HG03025 (cell line): Measurements from ENCODE around the gene ZFPM1.

Source experiments
- ATAC-seq: cut with Tn5 transposase; IDR thresholded peaks from one replicate; pipeline ENCODE4 v1.9.1; 2021; ENCODE audit warnings: mild to moderate bottlenecking, moderate library complexity; ENCODE audit not compliant: unreplicated experiment, low FRiP score

The ZFPM1 gene

DNA sequence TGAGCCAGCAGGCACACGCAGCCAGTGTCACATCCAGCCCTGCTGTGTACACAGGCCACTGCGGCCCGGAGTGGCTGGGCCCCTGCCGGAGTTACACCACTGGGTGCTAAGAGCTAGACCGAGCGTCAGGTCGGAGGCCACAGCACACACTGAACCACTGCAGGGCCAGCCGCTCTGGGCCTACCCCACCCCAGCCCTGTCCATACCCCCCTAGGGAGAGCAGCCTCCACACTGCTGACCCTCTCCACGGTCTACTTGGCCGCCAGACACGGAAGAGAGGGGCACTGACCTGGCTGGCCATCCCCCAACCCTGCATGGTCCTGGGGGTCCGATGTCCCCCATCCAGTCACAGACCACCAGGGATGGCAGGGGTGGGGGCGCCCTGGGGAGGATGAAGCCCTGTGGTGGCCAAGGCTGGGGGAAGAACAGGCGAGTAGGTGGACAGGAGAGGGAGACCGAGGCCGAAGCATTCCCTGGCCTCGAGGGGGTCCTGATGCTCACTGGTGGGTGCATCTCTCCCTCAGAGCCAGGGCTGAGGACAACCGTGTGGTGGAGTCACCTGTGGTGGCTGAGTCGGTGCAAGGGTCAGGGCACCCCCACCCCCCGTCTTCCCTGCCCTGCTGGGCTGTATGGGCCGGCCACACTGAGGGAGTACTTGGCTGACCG is 82.2 kb downstream of the ZFPM1 start:
- ATAC-seq: no peak

DNA sequence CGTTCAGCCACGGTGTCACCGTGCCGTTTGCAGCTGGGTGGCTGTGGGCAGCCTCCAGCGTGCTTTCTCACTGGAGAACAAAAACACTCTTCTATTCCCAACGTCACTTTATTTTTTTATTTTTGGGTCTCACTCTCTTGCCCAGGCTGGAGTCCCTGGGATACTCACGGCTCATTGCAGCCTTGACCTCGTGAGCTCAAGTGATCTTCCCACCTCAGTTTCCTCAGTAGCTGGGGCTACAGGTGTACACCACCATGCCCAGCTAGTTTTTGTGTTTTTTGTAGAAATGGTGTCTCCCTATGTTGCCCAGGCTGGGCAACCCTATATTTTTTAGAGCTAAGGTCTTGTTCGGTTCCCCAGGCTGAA is 82.8 kb downstream of the ZFPM1 start:
- ATAC-seq: no peak

DNA sequence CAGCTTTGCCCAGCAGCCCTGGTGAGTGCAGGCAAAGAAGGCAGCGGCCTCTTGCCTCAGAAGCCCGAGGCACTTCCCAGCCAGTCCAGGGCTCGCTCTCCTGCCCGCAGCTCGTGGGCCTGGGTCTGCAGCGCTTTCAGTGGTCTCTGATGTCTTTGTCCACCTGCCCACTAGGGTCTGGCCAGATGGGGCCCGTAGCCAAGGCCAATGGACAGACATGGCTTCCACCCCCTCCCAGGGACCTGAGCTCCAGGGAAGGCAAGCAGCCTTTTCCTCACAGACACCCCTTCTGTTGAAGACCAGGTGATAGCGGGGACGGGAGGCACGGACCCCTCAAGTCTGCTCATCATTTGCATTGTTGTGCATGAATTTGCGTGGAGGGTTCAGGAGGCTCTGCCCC is 83.4 kb downstream of the ZFPM1 start:
- no peak for ATAC-seq

DNA sequence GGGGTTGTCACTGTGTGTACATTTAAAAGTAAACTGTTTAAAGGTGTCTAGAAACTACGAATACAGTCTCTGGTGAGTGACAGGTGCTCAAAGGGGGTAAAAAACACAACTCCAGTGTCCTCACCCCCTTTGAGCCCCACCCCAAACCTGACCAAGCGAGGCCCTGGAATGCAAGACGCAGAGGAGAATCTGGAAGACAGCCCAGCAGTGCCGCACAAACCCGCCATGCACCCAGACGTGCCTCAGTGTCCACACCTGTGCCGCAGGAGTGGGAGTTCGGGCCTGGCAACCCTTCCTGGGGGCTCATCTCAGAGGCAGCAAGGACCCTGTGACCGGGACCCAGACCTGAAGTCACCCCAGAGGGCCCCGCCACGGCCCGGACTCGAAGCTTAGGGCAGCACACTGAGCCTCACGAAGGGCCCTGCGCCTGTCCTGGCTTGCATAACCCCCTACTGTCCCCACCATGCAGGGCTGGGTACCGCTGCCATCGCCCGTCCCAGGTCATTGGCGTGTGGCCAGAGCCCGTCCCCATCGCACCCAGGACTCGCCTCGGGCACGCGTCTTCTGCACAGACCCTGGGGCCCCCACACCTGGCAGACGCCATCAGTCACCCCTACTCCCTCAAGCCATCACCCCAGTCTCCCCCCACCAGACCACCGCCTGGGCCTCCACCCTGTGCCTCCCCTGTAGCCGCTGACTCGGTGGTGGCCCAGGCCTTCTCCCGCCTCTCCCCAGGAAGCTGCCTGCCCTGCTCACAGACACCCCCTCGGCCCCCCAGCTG is 84.1 kb downstream of the ZFPM1 start:
- ATAC-seq: no peak

DNA sequence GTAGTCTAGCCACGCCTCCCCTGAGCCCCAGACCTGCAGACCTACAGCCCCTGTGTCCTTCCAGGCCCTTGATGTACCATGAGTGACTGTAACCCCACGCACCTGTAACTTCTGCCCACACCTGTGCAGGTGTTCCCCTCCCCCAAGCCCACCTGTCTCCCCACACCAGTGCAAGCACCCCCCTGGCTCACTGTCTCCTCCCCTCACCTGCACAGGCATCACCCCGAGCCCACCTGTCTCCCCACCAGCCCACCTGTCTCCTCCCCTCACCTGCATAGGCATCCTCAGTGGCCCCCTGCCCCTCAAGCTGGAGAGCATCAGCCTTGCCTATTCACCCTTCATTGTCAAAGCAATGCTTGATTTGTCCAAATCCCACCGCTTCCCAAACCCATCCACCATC is 84.8 kb downstream of the ZFPM1 start:
- ATAC-seq: no peak

DNA sequence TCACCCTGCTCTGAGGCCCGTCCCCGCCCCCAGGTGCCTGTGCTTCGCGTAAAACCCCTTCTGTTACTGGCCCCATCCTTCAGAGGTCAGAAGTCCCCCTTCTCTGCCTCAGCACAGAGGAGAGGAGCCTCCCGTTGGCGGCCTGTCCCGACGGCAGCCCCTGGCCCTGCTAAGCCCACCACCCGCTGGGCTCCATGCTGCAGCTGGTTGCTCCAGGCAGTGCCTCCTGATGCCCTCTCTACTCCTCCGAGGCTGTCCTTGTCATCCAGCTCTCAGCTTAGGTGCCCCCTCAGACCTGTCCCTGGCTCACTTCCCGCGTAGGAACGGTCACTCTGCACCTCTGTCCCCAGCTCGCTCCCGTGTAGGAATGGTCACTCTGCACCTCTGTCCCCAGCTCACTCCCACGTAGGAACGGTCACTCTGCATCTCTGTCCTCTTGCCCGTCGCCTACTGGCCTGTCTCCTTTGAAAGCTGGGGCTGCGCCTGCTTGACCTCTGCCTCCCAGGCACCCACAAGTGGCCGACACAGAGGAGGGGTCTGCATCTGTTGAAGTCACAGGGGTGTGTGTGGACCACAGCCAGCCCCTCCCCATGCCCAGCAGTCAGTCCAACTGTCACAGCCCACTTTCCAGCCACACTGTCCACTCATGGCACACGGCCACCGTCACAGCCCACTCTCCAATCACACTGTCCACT is 85.4 kb downstream of the ZFPM1 start:
- ATAC-seq: no peak

DNA sequence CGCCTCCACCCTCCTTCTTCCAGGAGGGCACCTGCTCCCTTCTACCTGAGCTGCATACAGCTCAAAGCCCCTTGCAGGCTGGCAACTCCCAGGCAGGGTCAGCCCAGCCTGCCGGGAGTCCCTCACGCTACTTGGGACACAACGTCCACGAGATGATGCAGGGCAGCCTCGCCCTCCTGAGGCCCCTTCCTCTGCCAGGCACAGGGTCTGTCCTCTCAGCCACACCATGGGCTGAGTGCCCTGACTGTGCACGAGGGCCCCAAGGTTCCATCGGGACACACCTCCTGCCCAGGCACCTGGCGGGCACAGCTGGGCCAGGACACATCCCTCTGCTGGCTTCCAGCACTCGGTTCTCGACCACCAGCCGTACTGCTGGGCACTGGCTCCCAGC is 86.2 kb downstream of the ZFPM1 start:
- no peak for ATAC-seq

DNA sequence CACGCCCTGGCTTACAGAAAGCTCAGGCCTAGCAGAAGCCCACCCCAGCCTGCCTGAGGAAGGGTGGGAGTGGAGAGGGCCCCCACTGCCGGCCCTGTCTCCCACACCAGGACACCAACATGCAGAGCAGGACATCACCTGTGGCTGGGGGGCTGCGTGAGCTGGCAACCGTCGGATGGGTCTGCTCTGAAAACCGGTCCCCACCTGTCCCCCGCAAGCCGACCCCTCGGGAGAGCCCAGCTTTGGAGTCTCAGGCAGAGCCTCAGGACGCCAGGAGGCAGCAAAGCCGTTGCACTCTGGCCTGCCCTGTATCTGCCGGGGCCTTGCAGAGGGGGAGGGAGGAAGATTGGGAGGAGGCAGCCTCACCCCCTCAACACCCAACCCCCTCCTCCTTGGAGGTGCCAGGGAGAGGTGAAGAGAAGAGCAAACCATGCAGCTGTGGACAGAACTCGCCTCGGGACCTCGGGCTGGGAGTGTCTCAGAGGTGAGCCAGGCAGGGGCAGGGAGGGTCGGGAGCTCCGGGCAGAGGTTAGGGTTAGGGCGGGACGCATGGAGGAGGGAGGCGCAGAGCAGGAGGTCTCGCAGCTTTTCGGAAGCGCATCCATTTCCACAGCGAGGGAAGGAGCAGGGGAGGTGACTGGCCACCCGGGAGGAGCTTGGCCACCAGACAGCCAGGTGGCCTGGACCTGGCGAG is 86.7 kb downstream of the ZFPM1 start:
- no peak for ATAC-seq

DNA sequence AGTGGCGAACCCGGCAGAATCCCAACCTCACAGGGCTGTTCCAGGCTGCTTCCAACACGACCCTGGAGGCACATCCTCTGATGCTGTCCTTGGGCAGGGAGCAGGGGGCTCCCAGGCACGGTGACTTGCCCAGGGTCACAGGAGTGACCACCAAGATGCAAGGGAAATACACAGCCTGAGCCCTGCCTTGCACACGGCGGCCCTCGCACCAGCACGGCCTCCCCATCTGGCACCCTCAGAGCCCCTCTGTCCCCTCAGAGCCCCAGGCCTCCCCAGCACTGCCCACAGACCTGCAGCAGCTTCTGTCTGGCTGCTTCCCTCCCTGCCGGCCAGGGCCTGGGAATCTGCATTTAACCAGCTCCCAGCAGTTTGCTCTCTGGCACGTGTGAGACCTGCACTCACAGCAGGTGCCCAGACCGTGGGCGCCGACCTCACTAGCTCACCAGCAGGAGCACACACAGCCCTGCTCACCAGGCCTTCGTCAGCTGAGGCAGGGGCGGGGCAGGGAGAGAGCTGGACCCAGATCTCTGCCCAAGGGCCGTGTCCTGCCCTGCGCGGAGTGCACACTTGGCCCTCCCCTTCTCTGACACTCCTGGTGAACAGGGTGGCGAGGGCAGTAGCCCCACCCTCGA is 87.4 kb downstream of the ZFPM1 start:
- ATAC-seq: no peak

DNA sequence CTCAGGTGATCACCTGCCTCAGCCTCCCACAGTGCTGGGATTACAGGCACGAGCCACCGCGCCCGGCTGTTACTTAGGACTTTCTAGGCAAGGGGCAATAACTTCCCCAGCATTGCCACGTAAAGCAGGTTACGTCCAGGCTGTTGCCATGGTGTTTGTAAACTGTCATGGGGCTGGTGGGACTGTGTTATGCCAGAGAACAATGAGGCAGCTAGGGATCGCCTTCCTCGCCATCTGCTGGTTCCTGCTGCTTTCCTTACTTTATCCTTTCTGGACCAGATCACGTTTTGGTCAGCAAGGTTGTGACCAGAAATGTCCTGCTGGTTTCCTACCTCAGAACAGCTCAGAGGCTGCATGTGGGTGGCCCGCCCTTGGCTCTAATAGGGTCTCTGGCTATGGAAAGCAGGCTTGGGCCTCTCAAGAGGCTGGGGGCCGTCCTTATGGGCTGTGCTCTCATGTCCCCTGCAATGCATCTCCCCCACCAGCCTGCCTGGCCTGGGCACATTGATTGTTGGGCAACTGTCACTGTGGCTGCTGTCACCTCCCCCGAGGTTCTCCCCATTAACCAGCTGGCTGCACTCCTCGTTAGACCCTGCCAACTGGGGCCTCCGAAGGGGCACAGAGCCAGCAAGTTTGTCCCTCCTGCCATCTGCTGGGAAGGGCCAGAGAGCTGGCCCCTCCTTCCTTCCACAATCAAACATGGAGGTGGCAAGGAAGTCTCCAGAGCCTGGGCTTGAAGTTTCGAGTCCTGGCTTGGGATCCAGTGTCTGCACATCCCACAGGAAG is 88.9 kb downstream of the ZFPM1 start:
- ATAC-seq: no peak

DNA sequence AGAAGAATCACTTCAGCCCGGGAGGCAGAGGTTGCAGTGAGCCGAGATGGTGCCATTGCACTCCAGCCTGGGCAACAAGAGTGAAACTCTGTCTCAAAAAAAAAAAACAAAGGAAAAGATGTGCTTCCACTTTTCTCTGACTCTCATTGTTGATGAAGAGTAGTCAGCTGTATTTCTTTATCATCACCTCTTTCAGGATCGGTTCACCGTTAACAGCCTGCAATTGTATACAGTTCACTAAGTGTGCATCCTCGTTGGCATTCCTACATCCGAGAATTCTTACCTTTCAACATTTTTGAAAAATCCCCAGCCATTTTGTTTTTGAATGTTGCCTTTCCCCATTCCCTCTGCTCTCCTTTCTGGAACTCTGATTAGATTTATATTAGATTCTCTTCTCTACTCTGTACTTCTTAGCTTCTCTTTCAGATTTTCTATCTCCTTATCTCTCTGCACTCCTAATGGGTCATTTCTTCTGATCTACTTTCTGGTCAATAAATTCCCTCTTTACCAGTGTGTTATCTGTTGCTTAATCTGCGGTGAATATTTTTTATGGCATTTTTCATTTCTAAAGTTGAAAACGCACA is 90.2 kb downstream of the ZFPM1 start:
- no peak for ATAC-seq

DNA sequence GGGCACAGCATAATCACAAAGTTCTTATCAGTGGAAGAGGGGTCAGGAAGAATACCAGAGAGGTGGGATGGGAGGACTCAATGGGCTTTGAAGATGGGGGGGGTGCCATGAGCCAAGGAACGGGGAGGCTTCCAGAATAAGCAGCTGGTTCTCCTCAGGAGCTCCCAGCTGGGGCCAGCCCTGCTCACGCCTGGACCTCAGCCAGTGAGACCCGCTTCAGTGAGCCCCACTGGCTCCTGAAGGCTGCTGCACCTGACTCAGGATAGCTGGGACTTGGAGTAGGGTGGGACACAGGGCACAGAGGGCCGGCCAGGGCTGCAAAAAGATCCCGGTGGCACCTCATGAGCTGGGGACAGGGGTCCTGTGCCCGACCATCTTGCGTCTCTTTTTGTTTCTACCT is 92.7 kb downstream of the ZFPM1 start:
- ATAC-seq: no peak

DNA sequence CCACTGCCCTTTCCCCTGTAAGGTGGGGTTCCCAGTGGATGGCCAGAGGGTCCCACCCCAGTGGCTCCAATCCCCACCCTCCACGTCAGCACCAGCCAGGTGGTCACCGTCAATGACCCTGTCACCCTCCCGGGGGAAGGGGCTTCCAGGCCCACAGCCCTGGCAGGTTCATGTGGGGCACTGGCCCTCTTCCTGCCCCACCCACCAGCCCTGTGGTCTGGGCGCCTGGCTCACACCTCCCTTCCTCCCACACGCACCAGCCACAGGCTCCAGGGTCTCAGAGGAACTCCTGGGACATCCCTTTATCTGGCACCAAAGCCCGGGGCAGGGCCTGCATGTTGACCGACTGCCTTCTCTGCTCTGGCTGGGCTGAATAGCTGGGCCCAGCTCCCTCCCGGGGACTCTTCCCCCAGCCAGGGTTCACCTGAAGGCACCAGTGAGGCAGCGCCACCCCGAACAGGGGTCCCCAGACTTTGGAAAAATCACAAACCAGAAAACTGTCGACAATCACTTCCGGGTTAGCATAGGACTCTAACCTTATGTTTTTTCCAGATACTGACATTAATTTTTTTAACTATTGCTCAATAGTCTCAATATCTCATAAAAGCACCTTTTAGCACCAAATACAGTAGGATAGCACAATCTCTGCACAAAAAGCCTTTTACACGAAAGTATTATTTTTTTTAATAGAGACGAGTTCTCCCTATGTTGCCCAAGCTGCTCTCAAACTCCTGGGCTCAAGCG is 95.2 kb downstream of the ZFPM1 start:
- no peak for ATAC-seq

DNA sequence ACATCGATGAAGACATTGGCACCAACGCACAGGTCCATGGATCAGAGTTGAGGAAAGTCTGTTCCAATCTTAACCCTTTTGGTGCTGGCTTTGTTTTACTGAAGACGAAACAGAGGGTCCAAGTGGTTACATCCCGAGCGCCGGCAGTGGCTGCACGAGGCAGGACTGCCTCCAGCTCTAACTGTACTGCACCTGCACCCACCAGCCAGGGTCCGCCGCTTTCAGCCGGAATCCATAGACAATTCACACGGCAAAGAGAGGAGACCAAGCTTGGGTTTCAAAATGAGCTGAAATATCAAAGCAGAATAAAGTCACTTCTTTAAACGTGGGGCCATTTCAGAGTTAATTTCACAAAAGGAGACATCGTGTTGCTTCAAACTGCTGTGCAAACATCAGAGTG is 95.9 kb downstream of the ZFPM1 start:
- ATAC-seq: no peak

DNA sequence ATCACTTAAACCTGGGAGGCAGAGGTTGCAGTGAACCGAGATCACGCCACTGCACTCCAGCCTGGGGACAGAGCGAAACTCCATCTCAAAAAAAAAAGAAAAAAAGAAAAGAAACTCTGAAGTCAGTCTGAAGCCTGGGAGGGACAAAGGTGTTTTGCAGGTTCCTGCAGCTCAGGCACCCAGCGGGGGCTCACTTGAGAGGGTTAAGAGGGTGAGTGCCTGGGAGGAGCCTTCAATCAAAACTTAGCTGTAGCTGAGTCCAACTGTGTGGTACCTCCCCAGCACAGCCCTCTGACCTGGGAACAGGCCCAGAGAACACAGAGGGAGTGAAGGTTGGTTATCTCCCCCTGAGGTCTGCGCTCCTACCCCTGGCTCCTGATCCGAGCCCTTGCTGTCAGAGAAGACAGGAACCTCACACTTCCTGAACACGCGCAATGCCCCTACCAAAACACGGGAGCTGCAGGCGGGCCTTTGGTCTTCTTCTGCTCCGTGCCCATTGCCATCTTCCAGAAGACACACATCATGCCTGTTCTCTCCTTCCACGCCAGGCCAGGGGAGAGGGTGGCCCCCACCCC is 96.7 kb downstream of the ZFPM1 start:
- ATAC-seq: no peak

DNA sequence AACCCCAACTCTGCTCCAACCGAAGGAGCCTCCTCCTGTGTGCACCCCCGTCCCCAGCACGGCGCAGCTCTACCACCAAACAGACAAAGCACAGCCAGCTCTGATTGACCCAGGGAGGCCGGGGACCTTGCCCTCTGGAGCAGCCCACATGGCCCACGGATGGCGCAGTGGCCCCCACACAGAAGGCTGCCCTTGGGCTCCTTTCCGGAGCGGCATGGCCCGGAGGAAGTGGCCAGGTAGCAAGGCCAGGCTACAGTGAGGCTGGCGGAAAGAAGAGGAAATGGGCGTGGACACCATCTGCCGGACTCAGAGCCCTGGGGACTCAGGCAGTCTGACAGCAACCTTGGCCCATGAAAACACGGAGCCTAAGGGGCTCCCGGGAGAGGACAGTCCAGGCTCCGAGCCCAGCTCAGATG is 97.2 kb downstream of the ZFPM1 start:
- ATAC-seq: no peak

DNA sequence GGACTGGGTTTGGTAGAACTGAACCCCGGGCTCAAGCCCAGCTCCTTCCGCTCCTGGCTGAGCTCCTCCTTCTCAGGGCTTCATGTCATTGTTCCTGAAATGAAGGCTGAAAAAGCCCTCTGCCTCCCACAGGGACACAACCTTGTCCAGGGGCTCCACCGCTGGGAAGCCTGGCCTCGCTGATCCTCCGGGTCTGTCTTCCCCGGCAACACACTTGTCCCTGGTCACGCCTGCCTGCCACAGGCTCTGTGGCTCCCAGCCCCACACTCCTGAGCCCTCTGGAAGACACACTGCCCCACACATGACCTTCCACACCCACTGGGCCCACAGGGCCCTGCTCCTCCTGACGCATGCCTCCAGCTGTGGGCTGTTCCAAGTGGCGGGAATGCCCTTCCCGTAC is 99.1 kb downstream of the ZFPM1 start:
- no peak for ATAC-seq

DNA sequence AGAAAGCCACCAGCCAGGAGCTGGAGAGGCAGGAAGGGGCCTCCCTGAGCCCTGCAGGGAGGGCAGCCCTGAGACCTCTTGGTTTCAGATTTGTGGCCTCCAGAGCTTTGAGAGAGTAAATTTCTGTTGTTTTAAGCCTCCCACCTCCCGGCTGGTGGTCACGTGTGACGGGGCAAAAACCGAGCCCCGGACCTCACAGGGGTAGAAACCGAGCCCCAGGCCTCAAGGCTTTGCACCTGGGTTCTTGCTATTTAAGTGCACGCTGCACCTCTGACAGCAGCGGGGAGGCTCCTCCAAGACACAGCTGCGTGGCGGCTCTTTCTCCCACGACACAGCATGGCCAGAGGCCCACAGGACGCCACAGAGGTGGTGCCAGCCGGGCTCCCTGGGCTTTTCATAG is 99.7 kb downstream of the ZFPM1 start:
- no peak for ATAC-seq

DNA sequence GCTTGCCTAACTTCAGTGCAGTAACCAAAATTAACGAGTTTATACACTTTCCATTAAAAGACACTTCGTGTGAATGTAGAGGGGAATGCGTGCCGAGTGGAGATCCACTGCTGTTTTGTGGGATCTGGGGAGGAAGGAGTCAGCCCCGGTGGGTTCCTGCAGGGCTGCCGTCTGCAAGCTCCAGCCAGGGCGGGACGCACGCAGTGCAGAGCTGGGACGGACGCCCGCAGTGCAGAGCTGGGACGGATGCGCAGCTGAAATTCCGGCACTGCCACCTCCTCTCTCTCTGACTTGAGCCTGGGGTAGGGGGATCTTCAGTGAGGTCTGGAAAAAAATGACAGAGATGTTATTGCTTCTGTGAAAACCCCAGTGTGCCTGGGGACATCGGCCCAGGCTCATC is 100.7 kb downstream of the ZFPM1 start:
- ATAC-seq: no peak
